AG10803 (cell line): ENCODE measurements around the gene PLD4.

ENCODE experiments used
- DNase-seq: peaks from one replicate; pipeline ENCODE4 v3.0.0; 2010; ENCODE audit warnings: low read depth
- H3K4me3 ChIP-seq: 2 replicates; pipeline ENCODE4 v1.5.1; 2011; ENCODE audit warnings: mild to moderate bottlenecking, low read length, control low read depth
- CTCF ChIP-seq: conservative IDR thresholded peaks from 2 replicates; pipeline ENCODE4 v1.5.1; 2011; ENCODE audit warnings: mild to moderate bottlenecking, low read length, control low read depth, inconsistent platforms

Gene PLD4

GRCh38 chr14:104968541-104969401 lies 44.1 kb downstream of the PLD4 start:
- peak overlapping the region; percentile 82 for H3K4me3 ChIP-seq
- no peak for TF ChIP-seq CTCF
- DNase-seq: peak; percentile 40

- no peak for DNase-seq
- peak overlapping the region; percentile 82 for H3K4me3 ChIP-seq
- no peak for TF ChIP-seq CTCF
These were observed 45.1 kb downstream of the PLD4 start for GRCh38 chr14:104969741-104970230.

GRCh38 chr14:104970231-104971068 lies 45.8 kb downstream of the PLD4 start:
- peak; percentile 92 for DNase-seq
- TF ChIP-seq CTCF: no peak
- peak overlapping the region; percentile 82 for H3K4me3 ChIP-seq

GRCh38 chr14:104971447-104972240 lies 47.0 kb downstream of the PLD4 start:
- no peak overlapping the region for H3K4me3 ChIP-seq
- no peak for TF ChIP-seq CTCF
- no peak for DNase-seq

GRCh38 chr14:104972301-104973134 lies 47.8 kb downstream of the PLD4 start:
- peak overlapping the region; percentile 13; the same call in 1 of the 2 replicates for H3K4me3 ChIP-seq
- TF ChIP-seq CTCF: peak; percentile 30
- DNase-seq: peak; percentile 80

- TF ChIP-seq CTCF: no peak
- peak; percentile 95 for DNase-seq
- H3K4me3 ChIP-seq: peak overlapping the region; percentile 13; the same call in 1 of the 2 replicates
These were observed 48.4 kb downstream of the PLD4 start for GRCh38 chr14:104973135-104973384.
